H9 (cell line): ENCODE data around the gene CHRM4. TPM values are rescaled to one million over a fixed set of nuclear protein-coding genes. Genes with fewer than 3 reads are reported as not detected.

Source experiments
- DNase-seq: peaks from one replicate; pipeline ENCODE4 v3.0.0-alpha.2; 2017
- H2AFZ ChIP-seq: one replicate; pipeline ENCODE4 v1.6.1; 2013; ENCODE audit warnings: mild to moderate bottlenecking, low read length, control low read depth, moderate library complexity
- H2AK5ac ChIP-seq: 2 replicates; pipeline ENCODE4 v1.6.1; 2013; ENCODE audit warnings: low read length, control low read depth, mixed read lengths; ENCODE audit not compliant: insufficient read length
- H2BK120ac ChIP-seq: one replicate; pipeline ENCODE4 v1.6.1; 2013; ENCODE audit warnings: low read depth, mild to moderate bottlenecking, low read length, control low read depth, inconsistent platforms; ENCODE audit not compliant: poor library complexity, severe bottlenecking
- H2BK12ac ChIP-seq: 2 replicates; pipeline ENCODE4 v1.6.1; 2013; ENCODE audit warnings: low read length, control low read depth, mixed read lengths, low read depth; ENCODE audit not compliant: insufficient read length
- H2BK15ac ChIP-seq: 2 replicates; pipeline ENCODE4 v1.6.1; 2013; ENCODE audit warnings: low read depth, low read length, control low read depth
- H2BK20ac ChIP-seq: one replicate; pipeline ENCODE4 v1.6.1; 2013; ENCODE audit warnings: low read depth, mild to moderate bottlenecking, low read length, control low read depth, inconsistent platforms; ENCODE audit not compliant: poor library complexity, severe bottlenecking
- H2BK5ac ChIP-seq: 2 replicates; pipeline ENCODE4 v1.6.1; 2013; ENCODE audit warnings: low read length, control low read depth, mixed read lengths; ENCODE audit not compliant: insufficient read length
- H3K14ac ChIP-seq: 2 replicates; pipeline ENCODE4 v1.6.1; 2013; ENCODE audit warnings: low read length, control low read depth; ENCODE audit not compliant: insufficient read depth
- H3K18ac ChIP-seq: 2 replicates; pipeline ENCODE4 v1.6.1; 2013; ENCODE audit warnings: low read depth, mild to moderate bottlenecking, mixed read lengths, low read length, control low read depth; ENCODE audit not compliant: insufficient read length
- H3K23ac ChIP-seq: 2 replicates; pipeline ENCODE4 v1.6.1; 2013; ENCODE audit warnings: low read length, control low read depth, mixed read lengths, low read depth; ENCODE audit not compliant: insufficient read length
- H3K23me2 ChIP-seq: 2 replicates; pipeline ENCODE4 v1.6.1; 2013; ENCODE audit warnings: low read depth, mild to moderate bottlenecking, mixed read lengths, low read length, control low read depth; ENCODE audit not compliant: insufficient read length, poor library complexity, severe bottlenecking
- H3K27ac ChIP-seq: 2 replicates; pipeline ENCODE4 v1.5.1; 2013; ENCODE audit warnings: low read length, control low read depth, mixed read lengths, low read depth; ENCODE audit not compliant: insufficient read length
- H3K27me3 ChIP-seq: 2 replicates; pipeline ENCODE4 v1.6.1; 2013; ENCODE audit warnings: low read length, control low read depth, inconsistent platforms; ENCODE audit not compliant: insufficient read depth
- H3K4ac ChIP-seq: 2 replicates; pipeline ENCODE4 v1.6.1; 2013; ENCODE audit warnings: low read depth, mild to moderate bottlenecking, control low read depth, inconsistent platforms, low read length, moderate library complexity
- H3K4me1 ChIP-seq: 2 replicates; pipeline ENCODE4 v1.6.1; 2013; ENCODE audit warnings: low read length, control low read depth, inconsistent platforms; ENCODE audit not compliant: insufficient read depth
- H3K4me2 ChIP-seq: 2 replicates; pipeline ENCODE4 v1.6.1; 2013; ENCODE audit warnings: low read length, control low read depth, mixed read lengths; ENCODE audit not compliant: insufficient read length, insufficient read depth
- H3K56ac ChIP-seq: 2 replicates; pipeline ENCODE4 v1.6.1; 2013; ENCODE audit warnings: low read depth, mild to moderate bottlenecking, mixed read lengths, low read length, control low read depth; ENCODE audit not compliant: insufficient read length
- H3K79me1 ChIP-seq: 2 replicates; pipeline ENCODE4 v1.6.1; 2013; ENCODE audit warnings: low read depth, mild to moderate bottlenecking, moderate library complexity, low read length, control low read depth, inconsistent platforms; ENCODE audit not compliant: insufficient read depth, poor library complexity, severe bottlenecking
- H3K79me2 ChIP-seq: 2 replicates; pipeline ENCODE4 v1.6.1; 2013; ENCODE audit warnings: low read length, control low read depth, inconsistent platforms; ENCODE audit not compliant: insufficient read depth
- H3K9ac ChIP-seq: 2 replicates; pipeline ENCODE4 v1.6.1; 2013; ENCODE audit warnings: low read length, control low read depth, mixed read lengths; ENCODE audit not compliant: insufficient read length; ENCODE audit errors: extremely low read depth
- H3K9me3 ChIP-seq: one replicate; pipeline ENCODE4 v1.6.1; 2013; ENCODE audit warnings: low read depth, low read length, inconsistent platforms; ENCODE audit not compliant: control insufficient read depth
- H3T11ph ChIP-seq: one replicate; pipeline ENCODE4 v1.6.1; 2013; ENCODE audit warnings: mild to moderate bottlenecking, low read length, control low read depth, inconsistent platforms
- H4K20me1 ChIP-seq: one replicate; pipeline ENCODE4 v1.6.1; 2013; ENCODE audit not compliant: control insufficient read depth, insufficient read length, insufficient read depth
- H4K5ac ChIP-seq: 2 replicates; pipeline ENCODE4 v1.6.1; 2013; ENCODE audit warnings: low read depth, mild to moderate bottlenecking, mixed read lengths, low read length, control low read depth; ENCODE audit not compliant: insufficient read length
- H4K8ac ChIP-seq: replicated peaks from 2 replicates; pipeline ENCODE4 v1.6.1; 2013; ENCODE audit warnings: low read length, control low read depth, mixed read lengths, low read depth; ENCODE audit not compliant: insufficient read length
- H4K91ac ChIP-seq: 2 replicates; pipeline ENCODE4 v1.6.1; 2013; ENCODE audit warnings: low read depth, mild to moderate bottlenecking, moderate library complexity, mixed read lengths, low read length, control low read depth; ENCODE audit not compliant: insufficient read length
- H3K27ac Mint-ChIP-seq, 3 experiments: 2 replicates in 2 of 3; 3 replicates in 1 of 3; pipeline ENCODE4 v1.8.0; 2020 to 2021; ENCODE audit warnings: mixed read lengths in 3 of 3, mild to moderate bottlenecking in 1 of 3, moderate library complexity in 1 of 3
- H3K27me3 Mint-ChIP-seq: 2 replicates; pipeline ENCODE4 v1.8.0; 2021; ENCODE audit warnings: low read depth, mild to moderate bottlenecking, moderate library complexity, mixed read lengths
- H3K36me3 Mint-ChIP-seq, 3 experiments: 2 replicates in 2 of 3; 3 replicates in 1 of 3; pipeline ENCODE4 v1.8.0; 2020 to 2021; ENCODE audit warnings: low read depth in 3 of 3, mixed read lengths in 3 of 3; ENCODE audit not compliant: insufficient read depth in 1 of 3
- H3K4me1 Mint-ChIP-seq, 2 experiments: 2 replicates each; pipeline ENCODE4 v1.8.0; 2020; ENCODE audit warnings: mixed read lengths in 2 of 2
- H3K4me3 Mint-ChIP-seq, 2 experiments: 2 replicates in 1 of 2; 3 replicates in 1 of 2; pipeline ENCODE4 v1.8.0; 2020 to 2021; ENCODE audit warnings: mild to moderate bottlenecking in 2 of 2, mixed read lengths in 2 of 2, moderate library complexity in 1 of 2
- H3K9me3 Mint-ChIP-seq, 2 experiments: 2 replicates in 1 of 2; 3 replicates in 1 of 2; pipeline ENCODE4 v1.8.0; 2020; ENCODE audit warnings: mild to moderate bottlenecking in 2 of 2, mixed read lengths in 2 of 2, moderate library complexity in 1 of 2
- WGBS: extraction: QIAGEN DNeasy Blood & Tissue Kit; methylation state at CpG from one replicate; pipeline ENCODE4 v1.1.7; 2013; ENCODE audit warnings: missing lambda C conversion rate, low lambda C conversion rate, mixed read lengths; ENCODE audit not compliant: insufficient read length; ENCODE audit errors: extremely low coverage; 5-methylcytosine and 5-hydroxymethylcytosine counted together
- total RNA-seq: library from RNA; stranded (reverse); gene quantifications from 2 replicates; pipeline ENCODE4 v1.2.1, GENCODE V29; 2021
- TF ChIP-seq, protein P1 (sequence below): fragments of 200-600 bp; sonication (generic); conservative IDR thresholded peaks from 3 replicates; pipeline ENCODE4 v1.8.0; 2021; ENCODE audit warnings: antibody characterized with exemption, mild to moderate bottlenecking

The CHRM4 gene
- total RNA-seq, 1 experiment from 2014 or later = 1.0 TPM

DNA sequence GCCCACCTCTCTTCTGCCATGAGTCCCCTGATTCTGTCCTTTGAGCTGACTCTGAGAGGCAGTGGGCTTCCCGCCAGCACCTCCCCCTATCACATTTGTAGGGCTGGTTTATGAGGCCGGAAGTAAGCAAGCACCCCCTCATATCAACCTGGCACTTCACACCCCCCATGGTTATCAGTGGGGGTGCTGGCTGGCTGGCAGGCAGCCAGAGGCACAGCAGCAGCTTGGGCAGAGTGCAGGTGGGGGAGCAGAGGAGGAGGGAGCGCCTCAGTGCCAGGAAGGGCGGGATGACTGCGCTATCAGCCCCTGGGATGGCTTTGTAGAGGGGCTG lies 22.9 kb upstream of the CHRM4 start:
- Histone ChIP-seq H2AK5ac (no peak overlapping the region), H4K91ac (no peak overlapping the region), H3K79me2 (no peaks in the 10 kb centered on the region), H4K8ac (no peak overlapping the region), H3K23me2 (no peaks in the 10 kb centered on the region), H3K4ac (no peak overlapping the region), H2BK20ac (no peak overlapping the region), H4K5ac (no peak overlapping the region), H3K23ac (no peak overlapping the region), H3K27ac (no peak overlapping the region), H3K4me2 (no peak overlapping the region), H2AFZ (no peak overlapping the region), H4K20me1 (no peaks in the 10 kb centered on the region), H3K56ac (no peak overlapping the region), H2BK120ac (no peak overlapping the region), H2BK15ac (no peak overlapping the region), H2BK12ac (no peak overlapping the region), H3K27me3 (no peaks in the 10 kb centered on the region), H3K9me3 (no peaks in the 10 kb centered on the region), H3K14ac (no peak overlapping the region), H3K4me1 (no peaks in the 10 kb centered on the region), H3K18ac (no peak overlapping the region), H2BK5ac (no peak overlapping the region), H3T11ph (no peak overlapping the region), H3K79me1 (no peaks in the 10 kb centered on the region), H3K9ac (no peak overlapping the region)
- no peaks in the 10 kb centered on the region for H3K9me3 Mint-ChIP-seq
- no peak for DNase-seq
- peaks cover 10 to 38% of the 10 kb centered on the region in 2 experiments for H3K4me1 Mint-ChIP-seq
- WGBS = no CpG with 5 or more reads among the region's 5 CpGs
- H3K36me3 Mint-ChIP-seq = peaks cover 15 to 42% (median 21%) of the 10 kb centered on the region in 3 experiments
- H3K4me3 Mint-ChIP-seq = no peak overlapping the region
- H3K27ac Mint-ChIP-seq = peak overlapping the region in 2 of 3 experiments; percentile 65 to 74; a peak in 3 of 7 replicates
- TF ChIP-seq, protein P1, sequence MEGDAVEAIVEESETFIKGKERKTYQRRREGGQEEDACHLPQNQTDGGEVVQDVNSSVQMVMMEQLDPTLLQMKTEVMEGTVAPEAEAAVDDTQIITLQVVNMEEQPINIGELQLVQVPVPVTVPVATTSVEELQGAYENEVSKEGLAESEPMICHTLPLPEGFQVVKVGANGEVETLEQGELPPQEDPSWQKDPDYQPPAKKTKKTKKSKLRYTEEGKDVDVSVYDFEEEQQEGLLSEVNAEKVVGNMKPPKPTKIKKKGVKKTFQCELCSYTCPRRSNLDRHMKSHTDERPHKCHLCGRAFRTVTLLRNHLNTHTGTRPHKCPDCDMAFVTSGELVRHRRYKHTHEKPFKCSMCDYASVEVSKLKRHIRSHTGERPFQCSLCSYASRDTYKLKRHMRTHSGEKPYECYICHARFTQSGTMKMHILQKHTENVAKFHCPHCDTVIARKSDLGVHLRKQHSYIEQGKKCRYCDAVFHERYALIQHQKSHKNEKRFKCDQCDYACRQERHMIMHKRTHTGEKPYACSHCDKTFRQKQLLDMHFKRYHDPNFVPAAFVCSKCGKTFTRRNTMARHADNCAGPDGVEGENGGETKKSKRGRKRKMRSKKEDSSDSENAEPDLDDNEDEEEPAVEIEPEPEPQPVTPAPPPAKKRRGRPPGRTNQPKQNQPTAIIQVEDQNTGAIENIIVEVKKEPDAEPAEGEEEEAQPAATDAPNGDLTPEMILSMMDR = no peak
- no peaks in the 10 kb centered on the region for H3K27me3 Mint-ChIP-seq
